ENCODE data around the gene C17orf107.

The C17orf107 gene

GRCh38 chr17:4942760-4943508 is 43.6 kb downstream of the C17orf107 start:
- H3K36me3 ChIP-seq (ENCODE audit: control insufficient read depth, insufficient read depth, low read length): peaks cover 28% of the 10 kb centered on the region
- no peak for DNase-seq (ENCODE audit: extremely low read depth, insufficient read length)
- no peaks in the 10 kb centered on the region for H3K27me3 ChIP-seq (replicated peaks; ENCODE audit: control insufficient read depth, insufficient read depth, low read length)
- no peak overlapping the region for H3K4me3 ChIP-seq (replicated peaks; ENCODE audit: low read depth, low read length)
- TF ChIP-seq CTCF (IDR thresholded peaks at IDR 0.05; ENCODE audit: insufficient read depth, low read length, poor library complexity, severe bottlenecking): no peak

- no peak for DNase-seq (ENCODE audit: extremely low read depth, insufficient read length)
- H3K4me3 ChIP-seq (replicated peaks; ENCODE audit: low read depth, low read length): peak overlapping the region; percentile 100
- no peak for TF ChIP-seq CTCF (IDR thresholded peaks at IDR 0.05; ENCODE audit: insufficient read depth, low read length, poor library complexity, severe bottlenecking)
- peaks cover 24% of the 10 kb centered on the region for H3K36me3 ChIP-seq (ENCODE audit: control insufficient read depth, insufficient read depth, low read length)
- no peaks in the 10 kb centered on the region for H3K27me3 ChIP-seq (replicated peaks; ENCODE audit: control insufficient read depth, insufficient read depth, low read length)
Measured at GRCh38 chr17:4944163-4944553, 44.8 kb downstream of the C17orf107 start.

GRCh38 chr17:4944554-4945175 is 45.3 kb downstream of the C17orf107 start:
- H3K36me3 ChIP-seq (ENCODE audit: control insufficient read depth, insufficient read depth, low read length): peaks cover 24% of the 10 kb centered on the region
- TF ChIP-seq CTCF (IDR thresholded peaks at IDR 0.05; ENCODE audit: insufficient read depth, low read length, poor library complexity, severe bottlenecking): no peak

GRCh38 chr17:4945176-4945943 is 46.0 kb downstream of the C17orf107 start:
- TF ChIP-seq CTCF (IDR thresholded peaks at IDR 0.05; ENCODE audit: insufficient read depth, low read length, poor library complexity, severe bottlenecking): no peak
- DNase-seq (ENCODE audit: extremely low read depth, insufficient read length): peak; percentile 68
- Histone ChIP-seq H3K36me3 (ENCODE audit: control insufficient read depth, insufficient read depth, low read length) (peaks cover 24% of the 10 kb centered on the region), H3K27me3 (replicated peaks; ENCODE audit: control insufficient read depth, insufficient read depth, low read length) (no peaks in the 10 kb centered on the region), H3K4me3 (replicated peaks; ENCODE audit: low read depth, low read length) (peak overlapping the region; percentile 100)

More at GRCh38 chr17:4944554-4945175, 45.3 kb downstream of the C17orf107 start:
- Histone ChIP-seq H3K27me3 (replicated peaks; ENCODE audit: control insufficient read depth, insufficient read depth, low read length) (no peaks in the 10 kb centered on the region), H3K4me3 (replicated peaks; ENCODE audit: low read depth, low read length) (peak overlapping the region; percentile 100)
- peak; percentile 57 for DNase-seq (ENCODE audit: extremely low read depth, insufficient read length)

- Histone ChIP-seq H3K4me3 (replicated peaks; ENCODE audit: low read depth, low read length) (peak overlapping the region; percentile 100), H3K27me3 (replicated peaks; ENCODE audit: control insufficient read depth, insufficient read depth, low read length) (no peaks in the 10 kb centered on the region), H3K36me3 (ENCODE audit: control insufficient read depth, insufficient read depth, low read length) (peaks cover 24% of the 10 kb centered on the region)
- no peak for TF ChIP-seq CTCF (IDR thresholded peaks at IDR 0.05; ENCODE audit: insufficient read depth, low read length, poor library complexity, severe bottlenecking)
- DNase-seq (ENCODE audit: extremely low read depth, insufficient read length): no peak
Measured at GRCh38 chr17:4945944-4946280, 46.6 kb downstream of the C17orf107 start.

All from GM06990 (cell line).